Activated naive CD8-positive, alpha-beta T cell treated with anti-CD3 and anti-CD28 coated beads, Interleukin-2, amount 10 ng/mL, durations not matched to agents 7 days and 5 days (primary cell): ENCODE results near the gene DTHD1. TPM values are rescaled to one million over a fixed set of nuclear protein-coding genes. Genes with fewer than 3 reads are reported as not detected.

ENCODE experiments used
- ATAC-seq: fragments of 150-1000 bp; cut with Tn5 transposase; one replicate; pipeline ENCODE4 v1.10.0; 2021; ENCODE audit warnings: low read depth, moderate library complexity
- POLR2A ChIA-PET: fragments of 350-600 bp; sonication (Branson Sonifier 250); formaldehyde crosslinking; loops from one replicate; lab custom pipeline; 2021; ENCODE audit warnings: antibody characterized with exemption; lab: Charles Lee
- DNase-seq: peaks from one replicate; pipeline ENCODE4 v3.0.0; 2021
- H3K27ac Mint-ChIP-seq: one replicate; pipeline ENCODE4 v1.8.0; 2022; ENCODE audit warnings: mild to moderate bottlenecking, mixed read lengths
- H3K27me3 Mint-ChIP-seq: one replicate; pipeline ENCODE4 v1.8.0; 2022; ENCODE audit warnings: mild to moderate bottlenecking, moderate library complexity, mixed read lengths
- H3K36me3 Mint-ChIP-seq: one replicate; pipeline ENCODE4 v1.8.0; 2021; ENCODE audit warnings: mild to moderate bottlenecking, mixed read lengths
- H3K4me1 Mint-ChIP-seq: one replicate; pipeline ENCODE4 v1.8.0; 2021; ENCODE audit warnings: mixed read lengths
- H3K4me3 Mint-ChIP-seq: one replicate; pipeline ENCODE4 v1.8.0; 2022; ENCODE audit warnings: mild to moderate bottlenecking, moderate library complexity, mixed read lengths
- H3K9me3 Mint-ChIP-seq: one replicate; pipeline ENCODE4 v1.8.0; 2021; ENCODE audit warnings: mixed read lengths
- total RNA-seq, 2 experiments: library from RNA; stranded (reverse); gene quantifications; one replicate each; pipeline ENCODE4 v1.2.3, GENCODE V29; 2021

DTHD1 gene
- total RNA-seq, 2 experiments from 2014 or later = 4.7 to 5.4 TPM

- DNase-seq = no peak
- peak overlapping the region; percentile 76 for H3K27ac Mint-ChIP-seq
- H3K36me3 Mint-ChIP-seq = peaks cover 9% of the 10 kb centered on the region
- no peak for ATAC-seq
- H3K4me1 Mint-ChIP-seq = peaks cover 25% of the 10 kb centered on the region
- H3K9me3 Mint-ChIP-seq = peaks cover 3% of the 10 kb centered on the region
- POLR2A ChIA-PET = interaction anchor here (1.3 kb wide), 1 partner anchor 66 kb away, joined by 3 read pairs; the partner anchor contains the start of gene ARAP2
- peaks cover 7% of the 10 kb centered on the region for H3K27me3 Mint-ChIP-seq
- H3K4me3 Mint-ChIP-seq = peak overlapping the region; percentile 51
Observed at GRCh38 chr4:36310216-36310615, 28.8 kb downstream of the DTHD1 start.

GRCh38 chr4:36310793-36311192, 29.4 kb downstream of the DTHD1 start:
- peaks cover 7% of the 10 kb centered on the region for H3K27me3 Mint-ChIP-seq
- peaks cover 12% of the 10 kb centered on the region for H3K36me3 Mint-ChIP-seq
- ATAC-seq (peak; percentile 81), DNase-seq (no peak)
- H3K27ac Mint-ChIP-seq = peak overlapping the region; percentile 76
- peaks cover 4% of the 10 kb centered on the region for H3K9me3 Mint-ChIP-seq
- peaks cover 25% of the 10 kb centered on the region for H3K4me1 Mint-ChIP-seq
- peak overlapping the region; percentile 76 for H3K4me3 Mint-ChIP-seq
- POLR2A ChIA-PET = interaction anchor here (1.3 kb wide), 1 partner anchor 66 kb away, joined by 3 read pairs; the partner anchor contains the start of gene ARAP2

- no peak for DNase-seq
- Mint-ChIP-seq H3K9me3 (peaks cover 4% of the 10 kb centered on the region), H3K27me3 (peaks cover 7% of the 10 kb centered on the region), H3K4me1 (peaks cover 27% of the 10 kb centered on the region), H3K36me3 (peaks cover 11% of the 10 kb centered on the region), H3K4me3 (no peak overlapping the region), H3K27ac (no peak overlapping the region)
- POLR2A ChIA-PET = interaction anchor here (1.3 kb wide), 1 partner anchor 68 kb away, joined by 3 read pairs; the partner anchor contains the start of gene ARAP2
- ATAC-seq = no peak
Observed at GRCh38 chr4:36312511-36312910, 31.1 kb downstream of the DTHD1 start.

- POLR2A ChIA-PET = interaction anchor here (1.3 kb wide), 1 partner anchor 69 kb away, joined by 3 read pairs; the partner anchor contains the start of gene ARAP2
- Mint-ChIP-seq H3K27me3 (peaks cover 7% of the 10 kb centered on the region), H3K36me3 (peaks cover 11% of the 10 kb centered on the region), H3K9me3 (peaks cover 4% of the 10 kb centered on the region), H3K4me3 (no peak overlapping the region), H3K27ac (no peak overlapping the region), H3K4me1 (peaks cover 35% of the 10 kb centered on the region)
- no peak for DNase-seq
- ATAC-seq = no peak
Observed at GRCh38 chr4:36313301-36313700, 31.9 kb downstream of the DTHD1 start.

GRCh38 chr4:36313703-36314102, 32.3 kb downstream of the DTHD1 start:
- H3K4me3 Mint-ChIP-seq = no peak overlapping the region
- H3K9me3 Mint-ChIP-seq = peaks cover 4% of the 10 kb centered on the region
- H3K27me3 Mint-ChIP-seq = peaks cover 7% of the 10 kb centered on the region
- POLR2A ChIA-PET = interaction anchor here (1.3 kb wide), 1 partner anchor 69 kb away, joined by 3 read pairs; the partner anchor contains the start of gene ARAP2
- DNase-seq = no peak
- no peak for ATAC-seq
- no peak overlapping the region for H3K27ac Mint-ChIP-seq
- peaks cover 11% of the 10 kb centered on the region for H3K36me3 Mint-ChIP-seq
- H3K4me1 Mint-ChIP-seq = peaks cover 36% of the 10 kb centered on the region

GRCh38 chr4:36316607-36317006, 35.2 kb downstream of the DTHD1 start:
- peaks cover 6% of the 10 kb centered on the region for H3K9me3 Mint-ChIP-seq
- POLR2A ChIA-PET = no interaction called here
- DNase-seq = no peak
- ATAC-seq = no peak
- peaks cover 28% of the 10 kb centered on the region for H3K4me1 Mint-ChIP-seq
- no peak overlapping the region for H3K4me3 Mint-ChIP-seq
- H3K36me3 Mint-ChIP-seq = peaks cover 7% of the 10 kb centered on the region
- H3K27me3 Mint-ChIP-seq = peaks cover 7% of the 10 kb centered on the region
- no peak overlapping the region for H3K27ac Mint-ChIP-seq

- Mint-ChIP-seq H3K27me3 (peaks cover 2% of the 10 kb centered on the region), H3K27ac (no peak overlapping the region), H3K9me3 (peaks cover 3% of the 10 kb centered on the region), H3K36me3 (peaks cover 11% of the 10 kb centered on the region), H3K4me1 (peaks cover 33% of the 10 kb centered on the region), H3K4me3 (no peak overlapping the region)
- peak; percentile 25 for ATAC-seq
- no peak for DNase-seq
- POLR2A ChIA-PET = interaction anchor here (1.5 to 1.7 kb wide), 2 partner anchors 53 to 74 kb away, joined by 5 to 9 read pairs; partner anchors contain the start of gene ARAP2
Observed at GRCh38 chr4:36317721-36318120, 36.3 kb downstream of the DTHD1 start.

GRCh38 chr4:36320117-36320896, 38.9 kb downstream of the DTHD1 start:
- Mint-ChIP-seq H3K4me3 (no peak overlapping the region), H3K9me3 (peaks cover 3% of the 10 kb centered on the region), H3K36me3 (peaks cover 9% of the 10 kb centered on the region), H3K27me3 (no peaks in the 10 kb centered on the region), H3K4me1 (peaks cover 50% of the 10 kb centered on the region), H3K27ac (no peak overlapping the region)
- no peak for ATAC-seq
- POLR2A ChIA-PET = no interaction called here
- DNase-seq = no peak

- DNase-seq (no peak), ATAC-seq (no peak)
- Mint-ChIP-seq H3K4me1 (peaks cover 58% of the 10 kb centered on the region), H3K4me3 (no peak overlapping the region), H3K27me3 (no peaks in the 10 kb centered on the region), H3K9me3 (peaks cover 2% of the 10 kb centered on the region), H3K36me3 (peaks cover 7% of the 10 kb centered on the region), H3K27ac (no peak overlapping the region)
- POLR2A ChIA-PET = interaction anchor here (1.6 kb wide), 1 partner anchor 53 kb away, joined by 3 read pairs; no protein-coding TSS in a partner anchor
Observed at GRCh38 chr4:36321176-36321575, 39.8 kb downstream of the DTHD1 start.

GRCh38 chr4:36322921-36323354, 41.5 kb downstream of the DTHD1 start:
- DNase-seq = no peak
- Mint-ChIP-seq H3K4me3 (peak overlapping the region; percentile 61), H3K9me3 (peaks cover 2% of the 10 kb centered on the region), H3K27ac (peak overlapping the region; percentile 85), H3K36me3 (peaks cover 7% of the 10 kb centered on the region), H3K4me1 (peaks cover 53% of the 10 kb centered on the region), H3K27me3 (no peaks in the 10 kb centered on the region)
- POLR2A ChIA-PET = interaction anchor here (1.6 kb wide), 1 partner anchor 55 kb away, joined by 3 read pairs; no protein-coding TSS in a partner anchor
- peak; percentile 90 for ATAC-seq

- ATAC-seq = no peak
- H3K4me1 Mint-ChIP-seq = peaks cover 48% of the 10 kb centered on the region
Observed at GRCh38 chr4:36323816-36324419, 42.5 kb downstream of the DTHD1 start.

GRCh38 chr4:36324808-36325207, 43.4 kb downstream of the DTHD1 start:
- ATAC-seq (no peak), DNase-seq (no peak)
- Mint-ChIP-seq H3K27ac (peak overlapping the region; percentile 29), H3K36me3 (peaks cover 7% of the 10 kb centered on the region), H3K27me3 (no peaks in the 10 kb centered on the region), H3K4me1 (peaks cover 47% of the 10 kb centered on the region), H3K4me3 (peak overlapping the region; percentile 8), H3K9me3 (no peaks in the 10 kb centered on the region)
- POLR2A ChIA-PET = interaction anchor here (1.6 kb wide), 2 partner anchors 39 to 82 kb away, joined by 4 read pairs; no protein-coding TSS in a partner anchor

More at GRCh38 chr4:36323816-36324419, 42.5 kb downstream of the DTHD1 start:
- peaks cover under 1% of the 10 kb centered on the region for H3K9me3 Mint-ChIP-seq
- H3K27ac Mint-ChIP-seq = peak overlapping the region; percentile 80
- peaks cover 7% of the 10 kb centered on the region for H3K36me3 Mint-ChIP-seq
- DNase-seq = no peak
- POLR2A ChIA-PET = interaction anchor here (1.6 kb wide), 2 partner anchors 38 to 81 kb away, joined by 4 read pairs; no protein-coding TSS in a partner anchor
- no peaks in the 10 kb centered on the region for H3K27me3 Mint-ChIP-seq
- peak overlapping the region; percentile 61 for H3K4me3 Mint-ChIP-seq

GRCh38 chr4:36325499-36325898, 44.1 kb downstream of the DTHD1 start:
- DNase-seq = no peak
- H3K27ac Mint-ChIP-seq = peak overlapping the region; percentile 43
- POLR2A ChIA-PET = interaction anchor here (0.7 kb wide), 1 partner anchor 39 kb away, joined by 3 read pairs; no protein-coding TSS in a partner anchor
- no peak for ATAC-seq
- peaks cover 7% of the 10 kb centered on the region for H3K36me3 Mint-ChIP-seq
- no peaks in the 10 kb centered on the region for H3K9me3 Mint-ChIP-seq
- H3K4me1 Mint-ChIP-seq = peaks cover 47% of the 10 kb centered on the region
- no peaks in the 10 kb centered on the region for H3K27me3 Mint-ChIP-seq
- no peak overlapping the region for H3K4me3 Mint-ChIP-seq
